ENCODE data around the gene KCNK5.

Gene KCNK5

GRCh38 chr6:39221779-39222641 lies 7.3 kb downstream of the KCNK5 start:
- in situ Hi-C loops (cut with HindIII; ENCODE audit: low pct_ligation_motif_present, low pct_unique_long_range_greater_than_20kb, low sequenced_read_pairs): no loop called here
- no peak for DNase-seq

GRCh38 chr6:39221115-39221514 lies 8.2 kb downstream of the KCNK5 start:
- in situ Hi-C loops (cut with HindIII; ENCODE audit: low pct_ligation_motif_present, low pct_unique_long_range_greater_than_20kb, low sequenced_read_pairs): no loop called here
- DNase-seq: no peak

- no peak for DNase-seq
Measured at GRCh38 chr6:39218868-39219567, 10.3 kb downstream of the KCNK5 start.

GRCh38 chr6:39217177-39217864 lies 12.0 kb downstream of the KCNK5 start:
- in situ Hi-C loops (cut with HindIII; ENCODE audit: low pct_ligation_motif_present, low pct_unique_long_range_greater_than_20kb, low sequenced_read_pairs): no loop called here
- DNase-seq: no peak

More at GRCh38 chr6:39218868-39219567, 10.3 kb downstream of the KCNK5 start:
- in situ Hi-C loops (cut with HindIII; ENCODE audit: low pct_ligation_motif_present, low pct_unique_long_range_greater_than_20kb, low sequenced_read_pairs): no loop called here

GRCh38 chr6:39215640-39216158 lies 13.6 kb downstream of the KCNK5 start:
- DNase-seq: no peak
- in situ Hi-C loops (cut with HindIII; ENCODE audit: low pct_ligation_motif_present, low pct_unique_long_range_greater_than_20kb, low sequenced_read_pairs): no loop called here

- DNase-seq: no peak
- in situ Hi-C loops (cut with HindIII; ENCODE audit: low pct_ligation_motif_present, low pct_unique_long_range_greater_than_20kb, low sequenced_read_pairs): no loop called here
Measured at GRCh38 chr6:39214846-39215639, 14.2 kb downstream of the KCNK5 start.

GRCh38 chr6:39214120-39214813 lies 15.0 kb downstream of the KCNK5 start:
- DNase-seq: no peak
- in situ Hi-C loops (cut with HindIII; ENCODE audit: low pct_ligation_motif_present, low pct_unique_long_range_greater_than_20kb, low sequenced_read_pairs): no loop called here

GRCh38 chr6:39213195-39213920 lies 15.9 kb downstream of the KCNK5 start:
- DNase-seq: no peak
- in situ Hi-C loops (cut with HindIII; ENCODE audit: low pct_ligation_motif_present, low pct_unique_long_range_greater_than_20kb, low sequenced_read_pairs): no loop called here

GRCh38 chr6:39211183-39211582 lies 18.1 kb downstream of the KCNK5 start:
- in situ Hi-C loops (cut with HindIII; ENCODE audit: low pct_ligation_motif_present, low pct_unique_long_range_greater_than_20kb, low sequenced_read_pairs): no loop called here

GRCh38 chr6:39210450-39210849 lies 18.8 kb downstream of the KCNK5 start:
- in situ Hi-C loops (cut with HindIII; ENCODE audit: low pct_ligation_motif_present, low pct_unique_long_range_greater_than_20kb, low sequenced_read_pairs): no loop called here
- no peak for DNase-seq

More at GRCh38 chr6:39211183-39211582, 18.1 kb downstream of the KCNK5 start:
- DNase-seq: no peak

GRCh38 chr6:39209911-39210310 lies 19.4 kb downstream of the KCNK5 start:
- DNase-seq: no peak
- in situ Hi-C loops (cut with HindIII; ENCODE audit: low pct_ligation_motif_present, low pct_unique_long_range_greater_than_20kb, low sequenced_read_pairs): no loop called here

- in situ Hi-C loops (cut with HindIII; ENCODE audit: low pct_ligation_motif_present, low pct_unique_long_range_greater_than_20kb, low sequenced_read_pairs): no loop called here
- DNase-seq: no peak
Measured at GRCh38 chr6:39209360-39209811, 19.9 kb downstream of the KCNK5 start.

GRCh38 chr6:39208223-39208739 lies 21.0 kb downstream of the KCNK5 start:
- DNase-seq: no peak
- in situ Hi-C loops (cut with HindIII; ENCODE audit: low pct_ligation_motif_present, low pct_unique_long_range_greater_than_20kb, low sequenced_read_pairs): no loop called here

GRCh38 chr6:39207416-39208222 lies 21.7 kb downstream of the KCNK5 start:
- DNase-seq: no peak
- in situ Hi-C loops (cut with HindIII; ENCODE audit: low pct_ligation_motif_present, low pct_unique_long_range_greater_than_20kb, low sequenced_read_pairs): no loop called here

- in situ Hi-C loops (cut with HindIII; ENCODE audit: low pct_ligation_motif_present, low pct_unique_long_range_greater_than_20kb, low sequenced_read_pairs): no loop called here
- no peak for DNase-seq
Measured at GRCh38 chr6:39206250-39206721, 23.0 kb downstream of the KCNK5 start.

- in situ Hi-C loops (cut with HindIII; ENCODE audit: low pct_ligation_motif_present, low pct_unique_long_range_greater_than_20kb, low sequenced_read_pairs): no loop called here
- no peak for DNase-seq
Measured at GRCh38 chr6:39204646-39205244, 24.5 kb downstream of the KCNK5 start.

All from ACHN (cell line).